Sigmoid colon (tissue), 7 donors: ENCODE results near the gene KCNK2. TPM values are rescaled to one million over a fixed set of nuclear protein-coding genes. Genes with fewer than 3 reads are reported as not detected.

Experiments used
- DNase-seq: peaks from one replicate; pipeline ENCODE4 v3.0.0-alpha.2; 2019
- H3K27ac ChIP-seq, 4 donors: fragments of 200-600 bp; sonication (generic); one replicate each; pipeline ENCODE4 v1.5.1; 2016 to 2019; ENCODE audit warnings: mild to moderate bottlenecking in 1 of 4
- H3K27me3 ChIP-seq, 3 donors: fragments of 200-600 bp; sonication (generic); one replicate each; pipeline ENCODE4 v1.5.1; 2019; ENCODE audit warnings: mild to moderate bottlenecking in 1 of 3
- H3K36me3 ChIP-seq, 4 donors: fragments of 200-600 bp; sonication (generic); one replicate each; pipeline ENCODE4 v1.5.1; 2016 to 2019
- H3K4me1 ChIP-seq, 4 donors: fragments of 200-600 bp; sonication (generic); one replicate each; pipeline ENCODE4 v1.5.1; 2017 to 2019
- H3K4me3 ChIP-seq, 4 donors: fragments of 200-600 bp; sonication (generic); one replicate each; pipeline ENCODE4 v1.5.1; 2017 to 2019; ENCODE audit warnings: mild to moderate bottlenecking in 2 of 4, moderate library complexity in 1 of 4
- H3K9me3 ChIP-seq, 4 donors: fragments of 200-600 bp in 3 of 4; sonication (generic) in 3 of 4; one replicate each; pipeline versions ENCODE4 v1.5.1 to v1.6.1; 2013 to 2019
- CTCF ChIP-seq, 4 experiments: fragments of 450-650 bp in 3 of 4; fragments of 200-600 bp in 1 of 4; IDR thresholded peaks; one replicate each; pipeline ENCODE4 v1.5.1; 2016 to 2019; ENCODE audit warnings: antibody characterized with exemption in 4 of 4, mild to moderate bottlenecking in 3 of 4, moderate library complexity in 2 of 4
- EP300 ChIP-seq, 4 donors: sonication (generic); formaldehyde crosslinking; IDR thresholded peaks; one replicate each; pipeline ENCODE4 v1.6.1; 2017; ENCODE audit warnings: antibody characterized with exemption in 4 of 4
- POLR2A ChIP-seq, 2 donors: fragments of 450-650 bp; IDR thresholded peaks; one replicate each; pipeline ENCODE4 v1.6.1; 2016; ENCODE audit warnings: antibody characterized with exemption in 2 of 2, mild to moderate bottlenecking in 2 of 2, moderate library complexity in 2 of 2
- POLR2AphosphoS5 ChIP-seq, 4 donors: sonication (generic); formaldehyde crosslinking; IDR thresholded peaks; one replicate each; pipeline ENCODE4 v1.6.1; 2017; ENCODE audit warnings: antibody characterized with exemption in 4 of 4
- WGBS, 2 donors: extraction: QIAGEN DNeasy Blood & Tissue Kit; methylation state at CpG; one replicate each; pipeline ENCODE4 v1.1.7; 2013; 5-methylcytosine and 5-hydroxymethylcytosine counted together
- intact Hi-C: fragments of 100-400 bp; cut with DNase I; formaldehyde crosslinking; loops from one replicate; pipeline ENCODE4 v1.15.1; 2023
- polyA plus RNA-seq, 3 donors: library from polyadenylated mRNA; stranded (reverse); fragments of 200-250 nt; gene quantifications; one replicate each; pipeline ENCODE4 v1.2.3, GENCODE V29; 2013
- total RNA-seq, 4 donors: library from RNA; depleted of rRNA; stranded (reverse); fragments of >200 nt; gene quantifications; one replicate each; pipeline ENCODE4 v1.1.0, GENCODE V29; 2016
- donor health status: healthy with polysubstance abuse.
- donor health status: Bipolar disorder and iron deficiency.
- donor health status: healthy.

KCNK2 gene, protein sequence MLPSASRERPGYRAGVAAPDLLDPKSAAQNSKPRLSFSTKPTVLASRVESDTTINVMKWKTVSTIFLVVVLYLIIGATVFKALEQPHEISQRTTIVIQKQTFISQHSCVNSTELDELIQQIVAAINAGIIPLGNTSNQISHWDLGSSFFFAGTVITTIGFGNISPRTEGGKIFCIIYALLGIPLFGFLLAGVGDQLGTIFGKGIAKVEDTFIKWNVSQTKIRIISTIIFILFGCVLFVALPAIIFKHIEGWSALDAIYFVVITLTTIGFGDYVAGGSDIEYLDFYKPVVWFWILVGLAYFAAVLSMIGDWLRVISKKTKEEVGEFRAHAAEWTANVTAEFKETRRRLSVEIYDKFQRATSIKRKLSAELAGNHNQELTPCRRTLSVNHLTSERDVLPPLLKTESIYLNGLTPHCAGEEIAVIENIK
- total RNA-seq (1 to 10 TPM in 2 of 4 donors, under 1 TPM in 2; 0.68 to 3.3 (median 2.0) TPM), polyA plus RNA-seq (under 1 TPM in 2 of 3 donors, not detected in 1; 0.25 to 0.60 TPM)

DNA sequence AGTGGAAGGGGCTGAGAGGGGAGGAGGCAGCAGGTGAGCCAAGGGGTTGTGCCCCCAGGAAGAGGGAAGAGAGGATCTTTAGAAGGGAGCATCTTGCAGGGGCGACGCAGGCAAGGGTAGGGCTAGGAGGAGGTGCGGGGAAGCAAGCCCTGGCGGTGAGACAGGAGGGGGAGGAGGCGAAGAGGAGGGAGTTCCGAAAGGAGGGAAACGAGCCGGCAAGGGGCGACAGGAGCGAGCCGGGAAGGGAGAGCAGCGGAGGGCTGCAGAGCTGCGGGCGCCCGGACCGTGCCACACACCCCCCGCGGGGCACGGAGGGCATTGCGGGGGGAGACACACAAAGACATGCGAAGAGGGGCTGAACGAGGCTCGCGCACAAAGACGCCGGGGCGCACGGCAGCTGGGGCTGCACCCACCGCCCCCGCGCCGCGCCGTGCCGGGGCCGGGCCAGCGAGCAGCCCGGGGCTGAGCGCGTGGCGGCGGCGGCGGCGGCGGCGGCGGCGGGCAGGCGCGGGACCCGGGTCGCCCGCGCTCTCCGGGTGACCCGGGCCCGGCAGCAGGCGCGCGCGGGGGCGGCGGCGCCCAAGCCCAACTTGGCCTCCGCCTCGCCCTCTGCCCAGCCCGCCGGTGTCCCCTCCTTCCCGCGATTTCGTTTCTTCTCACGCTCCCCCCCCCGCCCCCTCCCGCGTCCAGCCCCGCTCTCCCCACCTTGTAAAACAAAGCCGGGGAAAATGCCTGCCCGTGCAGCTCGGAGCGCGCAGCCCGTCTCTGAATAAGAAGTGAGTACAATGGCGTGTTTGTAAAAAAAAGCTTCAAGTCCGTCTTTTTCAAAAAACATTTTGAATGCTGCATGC, at the start of gene KCNK2:
Gene KCNK2 (plus strand): TSS at position 206 of the 851 bp plus-strand sequence. CDS start 649 bp downstream, outside the sequence.
- H3K4me3 ChIP-seq, result peak within 1 kb of the TSS in 3 of 4 donors; percentile 37 to 47 (median 43)
- no peak for TF ChIP-seq POLR2AphosphoS5 (IDR thresholded peaks at IDR 0.05)
- no peak for TF ChIP-seq POLR2A (IDR thresholded peaks at IDR 0.05)
- no peak for TF ChIP-seq CTCF (IDR thresholded peaks at IDR 0.05)
- no peak for TF ChIP-seq EP300 (IDR thresholded peaks at IDR 0.05)
- H3K27ac ChIP-seq, result no peak within 1 kb of the TSS
- H3K36me3 ChIP-seq, result no peaks in the 10 kb centered on the region
- WGBS, 2 donors, result 1 to 2% methylated on average over 85 of the region's 85 CpGs
- H3K27me3 ChIP-seq, result peaks cover 10 to 61% (median 27%) of the 10 kb centered on the region in 3 donors
- H3K9me3 ChIP-seq, result no peaks in the 10 kb centered on the region
- H3K4me1 ChIP-seq, result peaks cover 0 to 18% (median 11%) of the 10 kb centered on the region in 4 donors
- intact Hi-C loops, result no loop called here
- DNase-seq, result no peak

DNA sequence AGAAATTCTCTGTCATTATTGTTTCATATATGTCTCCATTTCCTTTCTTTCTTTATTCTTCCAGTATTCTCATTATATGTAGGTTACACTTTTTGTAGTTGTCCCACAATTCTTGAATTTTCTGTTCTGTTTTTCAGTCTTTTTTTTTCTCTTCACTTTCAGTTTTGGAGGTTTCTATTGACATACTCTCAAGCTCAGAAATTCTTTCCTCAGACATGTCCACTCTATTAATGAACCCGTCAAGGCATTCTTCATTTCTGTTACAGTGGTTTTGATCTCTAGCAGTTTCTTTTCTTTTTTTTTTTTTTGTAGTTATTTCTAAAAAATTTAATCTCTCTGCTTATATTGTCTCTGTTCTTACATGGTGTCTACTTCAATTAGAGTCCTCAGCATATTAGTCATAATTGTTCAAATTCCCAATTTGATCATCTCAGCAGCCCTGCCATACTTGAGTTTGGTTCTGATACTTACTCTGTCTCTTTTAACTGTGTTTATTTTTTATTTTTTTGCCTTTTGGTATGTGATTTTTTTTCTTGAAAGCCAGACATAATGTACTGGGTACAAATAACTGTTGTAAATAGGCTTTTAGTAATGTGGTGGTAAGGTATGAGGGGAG, 49.5 kb upstream of the KCNK2 start:
- intact Hi-C loops, result no loop called here
- TF ChIP-seq POLR2AphosphoS5 (IDR thresholded peaks at IDR 0.05), result no peak
- TF ChIP-seq CTCF (IDR thresholded peaks at IDR 0.05), result no peak
- no peak for TF ChIP-seq EP300 (IDR thresholded peaks at IDR 0.05)
- no peak for TF ChIP-seq POLR2A (IDR thresholded peaks at IDR 0.05)
- Histone ChIP-seq H3K27me3 (no peaks in the 10 kb centered on the region), H3K36me3 (no peaks in the 10 kb centered on the region), H3K27ac (no peak overlapping the region), H3K4me3 (no peak overlapping the region), H3K9me3 (no peaks in the 10 kb centered on the region), H3K4me1 (no peaks in the 10 kb centered on the region)
- 78 to 96% methylated on average over 1 of the region's 1 CpG for WGBS, 2 donors
- no peak for DNase-seq

- no peak for DNase-seq
- WGBS, 2 donors, result 72 to 78% methylated on average over 2 of the region's 2 CpGs
These were observed 42.3 kb upstream of the KCNK2 start for GRCh38 chr1:215040190-215040589.

GRCh38 chr1:215043401-215043800, 39.1 kb upstream of the KCNK2 start:
- DNase-seq, result no peak
- Histone ChIP-seq H3K4me1 (no peaks in the 10 kb centered on the region), H3K4me3 (no peak overlapping the region), H3K9me3 (no peaks in the 10 kb centered on the region), H3K27me3 (no peaks in the 10 kb centered on the region), H3K36me3 (no peaks in the 10 kb centered on the region), H3K27ac (no peak overlapping the region)
- no peak for TF ChIP-seq EP300 (IDR thresholded peaks at IDR 0.05)
- no peak for TF ChIP-seq POLR2AphosphoS5 (IDR thresholded peaks at IDR 0.05)
- TF ChIP-seq POLR2A (IDR thresholded peaks at IDR 0.05), result no peak
- TF ChIP-seq CTCF (IDR thresholded peaks at IDR 0.05), result no peak
- 87 to 94% methylated on average over 1 of the region's 1 CpG for WGBS, 2 donors
- intact Hi-C loops, result no loop called here

More at GRCh38 chr1:215040190-215040589, 42.3 kb upstream of the KCNK2 start:
- no peaks in the 10 kb centered on the region for H3K4me1 ChIP-seq
- H3K4me3 ChIP-seq, result no peak overlapping the region
- no peaks in the 10 kb centered on the region for H3K27me3 ChIP-seq
- H3K27ac ChIP-seq, result no peak overlapping the region
- TF ChIP-seq CTCF (IDR thresholded peaks at IDR 0.05) (no peak), POLR2A (IDR thresholded peaks at IDR 0.05) (no peak)
- intact Hi-C loops, result no loop called here
- H3K9me3 ChIP-seq, result no peaks in the 10 kb centered on the region
- H3K36me3 ChIP-seq, result no peaks in the 10 kb centered on the region
